HEK293 (cell line): Measurements from ENCODE around the gene ACTA2.

Experiments used
- AEBP2 ChIP-seq: fragments of 450-650 bp; formaldehyde crosslinking; IDR thresholded peaks from 2 replicates; pipeline ENCODE4 v1.5.1; 2016; ENCODE audit warnings: missing biosample characterization, missing genetic modification characterization, borderline replicate concordance
- GLI2 ChIP-seq: fragments of 450-650 bp; formaldehyde crosslinking; IDR thresholded peaks from 2 replicates; pipeline ENCODE4; 2017; ENCODE audit warnings: missing biosample characterization, missing genetic modification characterization, low read depth, borderline replicate concordance
- GLIS1 ChIP-seq: fragments of 450-650 bp; formaldehyde crosslinking; IDR thresholded peaks from 2 replicates; pipeline ENCODE4 v1.5.1; 2016; ENCODE audit warnings: missing biosample characterization, missing genetic modification characterization
- GLIS2 ChIP-seq: fragments of 450-650 bp; formaldehyde crosslinking; IDR thresholded peaks from 2 replicates; pipeline ENCODE4 v1.5.1; 2016; ENCODE audit warnings: missing biosample characterization, missing genetic modification characterization
- KLF7 ChIP-seq: fragments of 450-650 bp; formaldehyde crosslinking; IDR thresholded peaks from 2 replicates; pipeline ENCODE4 v1.5.1; 2016; ENCODE audit warnings: missing biosample characterization, missing genetic modification characterization, borderline replicate concordance
- RBAK ChIP-seq: fragments of 450-650 bp; formaldehyde crosslinking; IDR thresholded peaks from 2 replicates; pipeline ENCODE4 v1.5.1; 2016; ENCODE audit warnings: missing biosample characterization, missing genetic modification characterization
- SETDB1 ChIP-seq: IDR thresholded peaks from one replicate; pipeline ENCODE4 v1.6.1; 2017; ENCODE audit warnings: mild to moderate bottlenecking, low read length, moderate library complexity, mixed read lengths; ENCODE audit not compliant: insufficient read length
- SP7 ChIP-seq: fragments of 450-650 bp; formaldehyde crosslinking; IDR thresholded peaks from 2 replicates; pipeline ENCODE4 v1.5.1; 2016; ENCODE audit warnings: missing biosample characterization, missing genetic modification characterization
- TSHZ1 ChIP-seq: fragments of 450-650 bp; formaldehyde crosslinking; IDR thresholded peaks from 2 replicates; pipeline ENCODE4 v1.5.1; 2016; ENCODE audit warnings: missing biosample characterization, missing genetic modification characterization, borderline replicate concordance
- WT1 ChIP-seq: fragments of 450-650 bp; formaldehyde crosslinking; IDR thresholded peaks from 2 replicates; pipeline ENCODE4 v1.5.1; 2016; ENCODE audit warnings: missing biosample characterization, missing genetic modification characterization
- ZBTB21 ChIP-seq: fragments of 450-650 bp; formaldehyde crosslinking; IDR thresholded peaks from 2 replicates; pipeline ENCODE4 v1.5.1; 2017; ENCODE audit warnings: missing biosample characterization, missing genetic modification characterization
- ZFP41 ChIP-seq: fragments of 450-650 bp; formaldehyde crosslinking; IDR thresholded peaks from 2 replicates; pipeline ENCODE4 v1.5.1; 2016; ENCODE audit warnings: missing biosample characterization, missing genetic modification characterization, borderline replicate concordance
- ZFP69B ChIP-seq: fragments of 450-650 bp; formaldehyde crosslinking; IDR thresholded peaks from 2 replicates; pipeline ENCODE4 v1.5.1; 2016; ENCODE audit warnings: missing biosample characterization, missing genetic modification characterization
- ZNF133 ChIP-seq: fragments of 450-650 bp; formaldehyde crosslinking; IDR thresholded peaks from 2 replicates; pipeline ENCODE4 v1.5.1; 2016; ENCODE audit warnings: missing biosample characterization, missing genetic modification characterization
- ZNF169 ChIP-seq: fragments of 450-650 bp; formaldehyde crosslinking; IDR thresholded peaks from 2 replicates; pipeline ENCODE4 v1.5.1; 2016; ENCODE audit warnings: missing biosample characterization, missing genetic modification characterization
- ZNF175 ChIP-seq: fragments of 450-650 bp; formaldehyde crosslinking; IDR thresholded peaks from 2 replicates; pipeline ENCODE4 v1.5.1; 2016; ENCODE audit warnings: missing biosample characterization, missing genetic modification characterization
- ZNF211 ChIP-seq: fragments of 450-650 bp; formaldehyde crosslinking; IDR thresholded peaks from 2 replicates; pipeline ENCODE4 v1.5.1; 2016; ENCODE audit warnings: low read depth, missing biosample characterization, missing genetic modification characterization
- ZNF266 ChIP-seq: fragments of 450-650 bp; formaldehyde crosslinking; IDR thresholded peaks from 2 replicates; pipeline ENCODE4 v1.5.1; 2016; ENCODE audit warnings: missing biosample characterization, missing genetic modification characterization, low read depth
- ZNF280D ChIP-seq: fragments of 450-650 bp; formaldehyde crosslinking; IDR thresholded peaks from 2 replicates; pipeline ENCODE4 v1.5.1; 2016; ENCODE audit warnings: missing biosample characterization, missing genetic modification characterization
- ZNF501 ChIP-seq: fragments of 450-650 bp; formaldehyde crosslinking; IDR thresholded peaks from 2 replicates; pipeline ENCODE4 v1.5.1; 2016; ENCODE audit warnings: missing biosample characterization, missing genetic modification characterization
- ZNF548 ChIP-seq: fragments of 450-650 bp; formaldehyde crosslinking; IDR thresholded peaks from 2 replicates; pipeline ENCODE4 v1.5.1; 2016; ENCODE audit warnings: missing biosample characterization, missing genetic modification characterization
- ZNF580 ChIP-seq: fragments of 450-650 bp; formaldehyde crosslinking; IDR thresholded peaks from 2 replicates; pipeline ENCODE4 v1.5.1; 2016; ENCODE audit warnings: missing biosample characterization, missing genetic modification characterization
- ZNF610 ChIP-seq: fragments of 450-650 bp; formaldehyde crosslinking; IDR thresholded peaks from 2 replicates; pipeline ENCODE4 v1.5.1; 2016; ENCODE audit warnings: missing biosample characterization, missing genetic modification characterization, borderline replicate concordance
- ZNF626 ChIP-seq: fragments of 450-650 bp; sonication (Bioruptor Pico); formaldehyde crosslinking; IDR thresholded peaks from 2 replicates; pipeline ENCODE4 v1.5.1; 2018; ENCODE audit warnings: missing biosample characterization, missing genetic modification characterization, inconsistent platforms
- ZNF776 ChIP-seq: fragments of 450-650 bp; formaldehyde crosslinking; IDR thresholded peaks from 2 replicates; pipeline ENCODE4 v1.5.0; 2017; ENCODE audit warnings: missing biosample characterization, missing genetic modification characterization, borderline replicate concordance
- ZSCAN30 ChIP-seq: fragments of 450-650 bp; IDR thresholded peaks from 2 replicates; pipeline ENCODE4 v1.5.1; 2018; ENCODE audit warnings: missing biosample characterization, mild to moderate bottlenecking, missing genetic modification characterization, moderate library complexity
- ZXDB ChIP-seq: fragments of 450-650 bp; formaldehyde crosslinking; IDR thresholded peaks from 2 replicates; pipeline ENCODE4 v1.5.1; 2016; ENCODE audit warnings: missing biosample characterization, missing genetic modification characterization
- TF ChIP-seq, protein P1 (sequence below): fragments of 450-650 bp; formaldehyde crosslinking; IDR thresholded peaks from 2 replicates; pipeline ENCODE4 v1.5.1; 2016; ENCODE audit warnings: missing biosample characterization, missing genetic modification characterization

ACTA2 gene

GRCh38 chr10:88990384-88991160, 38.0 kb upstream of the ACTA2 start, which contains the start of gene FAS (continued):
- TF ChIP-seq SP7 (tag by site-specific recombination) (peak; percentile 32), ZNF133 (tag by site-specific recombination) (no peak), ZNF776 (tag by site-specific recombination) (no peak), WT1 (tag by site-specific recombination) (peak; percentile 51), ZSCAN30 (tag by site-specific recombination) (no peak), ZNF266 (tag by site-specific recombination) (no peak), AEBP2 (no peak), KLF7 (tag by site-specific recombination) (0 out of 2 replicates have a peak, but pooled peaks have one; percentile 22), ZNF580 (tag by site-specific recombination) (no peak), ZNF175 (no peak), TSHZ1 (no peak), GLIS2 (tag by site-specific recombination) (peak; percentile 37), ZNF280D (tag by site-specific recombination) (no peak), SETDB1 (no peak), ZNF548 (no peak), GLIS1 (tag by site-specific recombination) (peak; percentile 16; the same call in 1 of the 2 replicates), ZNF169 (tag by site-specific recombination) (no peak), ZFP69B (peak; percentile 77), RBAK (no peak), ZFP41 (tag by site-specific recombination) (no peak), ZXDB (tag by site-specific recombination) (no peak), ZNF211 (tag by site-specific recombination) (no peak), ZNF610 (no peak), ZBTB21 (tag by site-specific recombination) (no peak), ZNF626 (tag by site-specific recombination) (no peak), ZNF501 (peak; percentile 84; the same call in 1 of the 2 replicates), GLI2 (tag by site-specific recombination) (no peak)
- TF ChIP-seq, protein P1, sequence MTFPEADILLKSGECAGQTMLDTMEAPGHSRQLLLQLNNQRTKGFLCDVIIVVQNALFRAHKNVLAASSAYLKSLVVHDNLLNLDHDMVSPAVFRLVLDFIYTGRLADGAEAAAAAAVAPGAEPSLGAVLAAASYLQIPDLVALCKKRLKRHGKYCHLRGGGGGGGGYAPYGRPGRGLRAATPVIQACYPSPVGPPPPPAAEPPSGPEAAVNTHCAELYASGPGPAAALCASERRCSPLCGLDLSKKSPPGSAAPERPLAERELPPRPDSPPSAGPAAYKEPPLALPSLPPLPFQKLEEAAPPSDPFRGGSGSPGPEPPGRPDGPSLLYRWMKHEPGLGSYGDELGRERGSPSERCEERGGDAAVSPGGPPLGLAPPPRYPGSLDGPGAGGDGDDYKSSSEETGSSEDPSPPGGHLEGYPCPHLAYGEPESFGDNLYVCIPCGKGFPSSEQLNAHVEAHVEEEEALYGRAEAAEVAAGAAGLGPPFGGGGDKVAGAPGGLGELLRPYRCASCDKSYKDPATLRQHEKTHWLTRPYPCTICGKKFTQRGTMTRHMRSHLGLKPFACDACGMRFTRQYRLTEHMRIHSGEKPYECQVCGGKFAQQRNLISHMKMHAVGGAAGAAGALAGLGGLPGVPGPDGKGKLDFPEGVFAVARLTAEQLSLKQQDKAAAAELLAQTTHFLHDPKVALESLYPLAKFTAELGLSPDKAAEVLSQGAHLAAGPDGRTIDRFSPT (tag by site-specific recombination): peak; percentile 69; the same call in 1 of the 2 replicates
